M059J (cell line): ENCODE measurements around the gene CETP. TPM values are rescaled to one million over a fixed set of nuclear protein-coding genes. Genes with fewer than 3 reads are reported as not detected.
A peak's percentile ranks its signal among the peaks of the same experiment; 100 is the strongest.
"Not testable (repeated sequence)": the region's sequence is repeated elsewhere in the genome, so short reads cannot be mapped to it uniquely, and the experiment has no call there.

Experiments
- DNase-seq: peaks from one replicate; pipeline ENCODE4 v3.0.0-alpha.2; 2012; ENCODE audit warnings: low read depth
- total RNA-seq: library from RNA; depleted of rRNA; stranded (reverse); fragments of >200 nt; shearing (Covaris generic); gene quantifications from 2 replicates; pipeline ENCODE4 v1.2.3, GENCODE V29; 2014

Gene CETP
- total RNA-seq, 1 experiment from 2014 or later = not detected

DNA sequence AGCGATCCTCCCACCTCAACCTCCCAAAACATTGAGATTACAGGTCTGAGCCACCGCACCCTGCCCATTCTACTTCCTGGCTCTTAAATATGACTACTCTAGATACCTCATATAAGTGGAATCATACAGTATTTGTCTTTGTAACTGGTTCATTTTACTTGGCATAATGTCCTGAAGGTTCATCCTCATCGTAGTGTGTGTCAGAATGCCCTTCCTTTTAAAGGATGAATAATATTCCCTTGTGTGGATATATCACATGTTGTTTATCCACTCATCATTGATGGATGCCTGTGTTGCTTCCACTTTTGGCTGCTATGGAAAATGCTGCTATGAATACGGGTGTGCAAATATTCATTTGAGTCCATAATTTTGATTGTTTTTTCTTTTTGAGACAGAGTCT lies 5.7 kb upstream of the CETP start:
- DNase-seq = no peak

DNA sequence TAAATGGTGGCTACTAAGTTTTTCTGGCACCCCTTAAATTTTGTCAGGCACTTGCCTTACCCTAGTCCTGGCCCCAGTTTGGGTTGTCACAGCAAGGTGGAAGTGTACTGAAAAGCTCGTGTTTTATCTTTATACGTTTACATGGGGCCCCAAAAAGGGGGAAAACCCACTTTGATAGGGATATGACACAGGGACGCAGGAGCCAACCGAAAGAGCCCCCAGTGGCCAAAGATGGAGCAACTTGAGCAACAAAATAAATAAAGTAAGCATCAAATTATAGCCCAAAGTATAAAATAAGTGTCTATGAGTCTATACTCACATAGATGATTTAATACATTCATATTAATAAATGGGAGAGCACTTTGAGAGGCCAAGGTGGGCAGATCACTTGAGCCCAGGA lies 5.0 kb upstream of the CETP start:
- no peak for DNase-seq

DNA sequence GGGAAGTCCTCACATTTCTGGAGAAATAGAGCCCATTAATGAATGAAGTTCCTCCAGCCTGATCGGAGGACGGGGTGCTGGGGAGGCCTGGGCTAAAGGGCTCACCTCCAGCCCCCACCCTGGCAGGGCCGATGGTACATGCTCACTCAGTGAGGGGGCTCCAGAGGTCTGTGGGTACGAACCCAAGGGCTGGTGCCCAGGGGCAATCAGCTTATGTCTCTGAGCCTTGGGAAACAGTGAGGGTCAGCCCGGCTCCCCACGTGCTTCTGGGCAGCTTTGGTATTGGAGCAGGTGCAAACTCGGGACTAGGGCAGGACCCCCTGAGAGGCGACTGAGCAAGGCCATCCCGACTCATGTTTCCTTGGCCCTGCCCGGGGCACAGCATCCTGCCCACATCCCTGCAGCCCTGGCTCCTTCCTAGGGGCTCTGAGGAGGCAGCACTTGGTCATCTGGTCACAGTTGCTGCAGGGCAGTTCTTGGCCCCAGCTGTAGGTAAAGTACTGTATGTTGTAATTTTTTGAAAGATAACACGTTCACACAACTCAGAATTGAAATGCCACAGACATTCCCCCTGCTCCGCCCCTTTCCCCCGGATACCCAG lies 969 bp upstream of the CETP start:
- peak; percentile 39 for DNase-seq

DNA sequence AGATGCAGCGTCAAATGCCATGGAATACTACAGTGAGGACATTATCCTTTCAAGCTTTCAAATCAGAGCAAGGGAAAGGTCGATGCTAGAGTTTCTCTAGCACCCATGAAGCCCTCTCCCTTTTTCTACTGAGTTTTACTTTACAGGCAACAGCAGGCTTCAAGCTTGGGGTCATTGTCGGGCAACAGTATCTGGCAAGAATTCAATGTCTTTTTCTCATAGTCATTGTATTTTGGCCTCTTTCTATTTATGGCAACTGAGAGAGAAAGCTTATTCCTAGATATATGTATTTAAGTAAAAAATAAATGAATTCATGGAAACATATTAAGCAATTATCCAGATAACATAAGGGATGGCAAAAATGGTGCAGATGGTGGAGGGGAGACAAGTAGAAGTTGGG lies 364 bp upstream of the CETP start:
- no peak for DNase-seq

DNA sequence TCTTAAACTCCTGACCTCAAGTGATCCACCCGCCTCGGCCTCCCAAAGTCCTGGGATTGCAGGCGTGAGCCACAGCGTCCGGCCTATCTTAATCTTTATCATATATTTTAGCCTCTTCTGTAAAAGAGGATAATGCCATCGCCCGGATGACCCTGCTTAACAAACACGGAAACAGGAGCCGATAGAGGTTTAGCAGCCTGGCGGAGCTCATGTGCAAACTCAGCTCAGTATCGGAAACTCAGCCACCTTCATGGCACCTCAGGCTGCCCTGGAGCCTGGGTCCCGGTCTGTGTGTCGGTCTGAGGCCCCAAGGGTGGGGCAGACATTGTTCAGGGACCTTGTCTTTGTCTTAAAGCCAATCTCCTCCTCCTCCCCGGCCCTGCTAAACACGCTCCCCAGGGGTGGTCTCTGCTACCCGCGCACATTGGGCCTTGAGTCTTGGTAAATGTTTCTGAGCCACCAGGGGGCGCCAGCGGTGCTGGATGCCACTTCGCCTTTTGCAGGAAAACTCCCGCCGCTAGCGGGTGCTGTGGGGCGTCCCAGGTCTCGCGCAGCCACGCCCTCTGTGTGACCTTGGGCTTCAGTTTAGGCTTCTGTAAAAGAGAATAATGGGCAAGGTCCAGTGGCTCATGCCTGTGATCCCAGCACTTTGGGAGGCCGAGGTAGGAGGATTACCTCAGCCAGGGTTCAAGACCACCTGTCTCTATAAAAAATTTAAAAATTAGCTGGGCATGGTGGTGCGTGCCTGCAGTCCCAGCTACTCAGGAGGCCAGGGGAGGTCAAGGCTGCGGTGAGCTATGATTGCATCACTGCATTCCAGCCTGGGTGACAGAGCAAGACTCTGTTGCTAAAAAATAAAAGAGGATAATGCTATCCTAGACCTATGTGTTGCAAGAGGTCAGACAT lies 2.7 kb downstream of the CETP start:
- DNase-seq = peak; percentile 89

DNA sequence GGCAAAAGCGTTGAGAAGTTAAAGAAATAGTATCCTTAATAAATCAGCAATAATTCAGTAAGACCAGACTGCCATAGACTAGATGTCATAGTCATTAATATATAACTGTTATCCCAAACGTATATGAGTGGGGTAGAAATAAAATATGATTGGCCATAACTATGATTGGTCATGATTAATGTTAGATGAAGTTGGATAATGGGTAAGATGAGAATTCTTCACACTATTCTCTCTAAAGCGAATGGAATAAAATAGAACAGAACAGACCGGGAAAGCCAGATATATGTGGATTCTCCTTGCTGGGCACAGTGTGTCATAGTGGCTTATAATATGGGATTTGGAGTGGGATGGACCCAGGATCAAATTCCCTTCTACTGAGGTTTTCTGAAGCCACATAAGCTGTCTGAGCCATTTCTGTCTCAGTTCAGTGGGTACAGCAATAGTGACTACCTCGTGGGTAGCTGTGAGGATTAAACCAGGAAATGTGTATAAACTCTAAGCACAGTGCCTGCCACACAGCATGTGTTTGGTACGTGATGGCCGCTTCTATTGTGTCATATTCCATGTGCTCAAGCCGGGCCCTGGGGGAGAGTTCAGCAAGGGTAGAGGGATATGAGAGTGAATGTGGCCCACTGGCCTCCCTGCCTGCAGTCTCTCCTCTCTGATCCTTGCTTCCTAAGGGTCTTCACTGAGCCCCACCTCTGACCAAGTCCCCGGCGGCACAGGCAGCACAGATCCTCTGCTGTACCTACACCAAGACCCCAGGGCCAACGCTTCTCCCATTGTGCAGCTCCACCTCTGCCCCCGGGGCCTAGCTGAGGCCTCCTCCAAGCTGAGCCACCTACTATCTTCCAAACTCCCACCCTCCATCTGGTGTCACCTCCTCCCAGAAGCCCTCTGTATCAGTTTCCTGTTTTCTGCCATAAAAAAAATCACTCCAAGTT lies 3.7 kb downstream of the CETP start:
- peak; percentile 47 for DNase-seq

DNA sequence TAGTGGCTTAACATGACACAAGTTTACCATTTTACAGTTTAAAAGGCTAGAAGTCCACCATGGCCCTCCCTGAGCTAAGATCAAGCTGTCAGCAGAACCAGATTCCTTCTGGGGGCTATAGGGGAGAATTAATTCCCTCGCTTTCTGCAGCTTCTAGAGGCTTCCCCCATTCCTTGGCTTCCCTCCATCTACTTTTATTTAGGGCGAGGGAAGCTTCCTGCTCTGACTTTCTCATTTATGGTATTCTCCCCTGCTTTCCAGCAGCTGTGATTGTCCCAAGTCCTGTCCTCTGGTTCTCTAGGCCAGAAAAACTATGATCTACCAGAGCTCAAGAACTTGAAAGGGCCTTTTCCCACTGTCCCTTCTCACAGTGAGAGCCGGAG lies 4.3 kb downstream of the CETP start:
- DNase-seq = no peak

DNA sequence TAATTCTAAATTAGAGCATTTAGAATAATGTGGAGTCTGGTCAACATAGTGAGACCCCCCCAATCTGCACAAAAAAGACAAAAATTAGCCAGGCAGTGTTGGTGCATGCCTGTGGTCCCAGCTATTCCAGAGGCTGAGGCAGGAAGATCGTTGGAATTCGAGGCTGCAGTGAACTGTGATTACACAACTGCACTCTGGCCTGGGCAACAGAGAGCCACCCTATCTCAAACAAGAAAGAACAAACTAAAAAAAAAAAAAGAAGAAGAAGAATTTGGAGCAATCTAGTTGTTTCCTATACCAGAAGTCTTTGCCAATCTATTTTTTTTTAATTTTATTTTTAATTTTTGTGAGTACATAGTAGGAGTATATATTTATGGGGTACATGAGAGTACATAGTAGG lies 6.0 kb downstream of the CETP start:
- no peak for DNase-seq

DNA sequence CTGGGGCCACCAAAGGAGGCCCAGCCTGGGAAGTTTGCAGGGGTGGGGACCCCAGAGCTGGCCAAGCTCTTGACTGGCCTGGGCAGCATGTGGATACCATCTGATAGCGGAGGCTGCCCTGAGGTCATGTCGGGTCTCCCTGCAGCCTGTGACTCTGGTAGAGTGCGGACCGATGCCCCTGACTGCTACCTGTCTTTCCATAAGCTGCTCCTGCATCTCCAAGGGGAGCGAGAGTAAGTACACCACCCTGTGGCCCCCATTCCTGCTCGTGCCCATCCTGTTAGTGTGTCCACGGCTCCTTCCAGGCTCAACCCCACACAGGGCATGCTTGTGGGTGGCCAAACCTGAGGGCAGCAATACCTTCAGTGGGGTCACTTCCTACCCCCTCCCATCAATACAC lies 8.0 kb downstream of the CETP start:
- no peak for DNase-seq

DNA sequence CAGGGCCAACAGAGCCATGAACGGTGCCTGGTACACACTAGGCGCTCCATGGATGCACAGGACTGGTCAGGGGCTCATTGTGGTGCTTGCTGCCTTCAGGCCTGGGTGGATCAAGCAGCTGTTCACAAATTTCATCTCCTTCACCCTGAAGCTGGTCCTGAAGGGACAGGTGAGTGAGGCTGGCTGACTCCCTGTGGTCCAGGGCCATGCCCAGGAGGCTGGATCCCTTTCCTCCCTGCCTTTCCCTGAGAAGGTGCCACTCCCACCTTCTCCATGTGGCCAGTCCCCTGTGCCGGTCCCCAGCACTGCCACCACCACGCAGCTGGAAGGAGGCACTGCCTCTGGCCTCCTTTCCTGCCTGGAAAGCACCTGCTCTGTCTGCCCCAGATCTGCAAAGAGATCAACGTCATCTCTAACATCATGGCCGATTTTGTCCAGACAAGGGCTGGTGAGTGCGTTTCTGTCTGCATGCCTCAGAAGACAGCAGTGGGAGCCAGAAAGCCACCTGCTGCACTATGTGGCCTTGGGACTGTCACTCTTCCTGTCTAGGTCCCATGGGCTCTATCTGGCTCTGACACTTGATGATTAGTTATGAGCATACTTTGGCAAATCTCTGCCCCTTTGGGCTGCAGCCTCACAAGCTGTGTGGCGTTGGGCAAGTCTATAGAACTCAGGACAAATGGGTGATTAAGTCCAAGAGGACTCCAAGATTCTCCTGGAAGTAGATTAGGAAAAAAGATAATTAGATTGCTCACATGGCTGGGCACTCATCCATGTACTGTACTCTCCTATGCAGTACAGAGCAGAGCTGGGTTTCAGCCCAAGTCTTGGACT lies 9.4 kb downstream of the CETP start:
- DNase-seq = peak; percentile 50

DNA sequence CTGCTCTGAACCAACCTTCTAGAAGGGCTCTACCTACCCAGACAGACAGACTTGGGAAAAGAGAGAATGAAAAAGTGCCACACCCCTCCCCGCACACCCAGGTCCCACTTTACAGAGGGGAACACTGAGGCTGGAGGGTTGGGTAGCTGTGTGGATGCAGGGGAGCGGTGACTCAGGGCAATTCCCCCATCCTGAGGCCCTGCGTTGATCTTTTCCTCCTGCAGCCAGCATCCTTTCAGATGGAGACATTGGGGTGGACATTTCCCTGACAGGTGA lies 10.0 kb downstream of the CETP start:
- no peak for DNase-seq

DNA sequence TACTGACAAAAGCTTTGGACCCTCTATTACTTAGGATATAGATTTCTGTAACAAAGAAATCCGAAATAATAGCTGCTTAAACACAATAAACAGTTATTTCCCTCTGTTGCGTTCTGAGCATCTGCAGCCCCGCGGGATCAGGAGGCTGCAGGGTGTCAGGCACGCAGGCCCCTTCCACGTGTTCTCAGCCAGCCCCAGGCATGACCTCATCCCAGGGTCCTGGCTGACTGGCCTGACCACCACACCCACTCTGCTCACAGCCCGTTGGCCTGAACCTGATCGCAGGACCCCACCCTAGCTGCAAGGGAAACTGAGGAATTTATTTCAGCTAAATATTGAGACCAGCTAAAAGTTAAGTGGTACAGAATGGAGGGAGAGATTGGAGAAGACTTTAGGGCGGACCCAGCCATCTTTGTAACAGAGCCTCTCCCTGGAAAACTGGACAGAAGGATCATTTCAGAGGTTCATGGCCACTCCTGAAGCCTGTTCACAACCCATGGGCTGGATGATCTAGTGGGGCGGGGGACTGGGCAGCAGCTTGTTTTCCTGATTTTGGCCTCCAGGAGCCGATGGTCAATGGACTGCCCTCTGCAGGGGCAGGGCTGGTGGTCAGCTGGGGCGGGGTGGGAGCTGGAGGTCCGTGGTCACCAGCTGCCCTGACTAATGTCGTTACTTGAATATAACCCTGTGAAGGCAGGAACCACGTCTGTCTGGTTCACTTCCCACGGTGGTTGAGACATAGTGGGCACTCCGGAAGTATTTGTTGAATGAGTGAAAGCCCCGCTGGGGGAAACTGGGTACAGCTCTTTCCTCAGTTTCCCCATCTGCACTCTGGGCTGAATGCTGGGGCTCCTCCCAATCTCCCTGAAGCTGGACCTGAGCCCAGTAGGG lies 10.9 kb downstream of the CETP start:
- DNase-seq = no peak

DNA sequence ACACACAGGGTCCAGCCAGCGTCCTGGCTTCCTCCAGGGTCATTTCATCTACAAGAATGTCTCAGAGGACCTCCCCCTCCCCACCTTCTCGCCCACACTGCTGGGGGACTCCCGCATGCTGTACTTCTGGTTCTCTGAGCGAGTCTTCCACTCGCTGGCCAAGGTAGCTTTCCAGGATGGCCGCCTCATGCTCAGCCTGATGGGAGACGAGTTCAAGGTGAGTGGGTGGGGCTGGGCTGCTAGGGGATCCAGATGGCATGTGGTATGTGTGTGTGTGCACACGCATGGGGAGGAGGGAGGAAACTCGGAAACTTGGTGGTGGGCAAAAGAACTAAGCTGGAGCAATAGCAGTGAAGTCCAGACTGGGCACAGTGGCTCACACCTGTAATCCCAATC lies 11.5 kb downstream of the CETP start:
- DNase-seq = no peak

DNA sequence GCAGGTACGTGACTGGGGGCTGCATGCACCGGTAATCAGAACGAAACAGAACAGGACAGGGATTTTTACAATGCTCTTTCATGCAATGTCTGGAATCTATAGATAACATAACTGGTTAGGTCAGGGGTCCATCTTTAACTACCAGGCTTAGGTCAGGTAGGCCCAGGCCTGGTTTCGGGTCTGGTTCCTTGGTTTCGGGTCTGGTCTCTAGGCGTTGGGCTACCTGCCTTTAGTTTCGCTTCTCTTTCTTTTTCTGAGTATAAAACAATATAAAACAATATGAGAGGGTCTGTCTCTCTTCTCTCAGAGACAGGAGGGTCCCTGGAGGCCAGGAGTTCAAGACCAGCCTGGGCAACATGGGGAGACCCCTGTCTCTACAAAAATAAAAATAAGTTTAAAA lies 12.1 kb downstream of the CETP start:
- not testable (repeated sequence) for DNase-seq

DNA sequence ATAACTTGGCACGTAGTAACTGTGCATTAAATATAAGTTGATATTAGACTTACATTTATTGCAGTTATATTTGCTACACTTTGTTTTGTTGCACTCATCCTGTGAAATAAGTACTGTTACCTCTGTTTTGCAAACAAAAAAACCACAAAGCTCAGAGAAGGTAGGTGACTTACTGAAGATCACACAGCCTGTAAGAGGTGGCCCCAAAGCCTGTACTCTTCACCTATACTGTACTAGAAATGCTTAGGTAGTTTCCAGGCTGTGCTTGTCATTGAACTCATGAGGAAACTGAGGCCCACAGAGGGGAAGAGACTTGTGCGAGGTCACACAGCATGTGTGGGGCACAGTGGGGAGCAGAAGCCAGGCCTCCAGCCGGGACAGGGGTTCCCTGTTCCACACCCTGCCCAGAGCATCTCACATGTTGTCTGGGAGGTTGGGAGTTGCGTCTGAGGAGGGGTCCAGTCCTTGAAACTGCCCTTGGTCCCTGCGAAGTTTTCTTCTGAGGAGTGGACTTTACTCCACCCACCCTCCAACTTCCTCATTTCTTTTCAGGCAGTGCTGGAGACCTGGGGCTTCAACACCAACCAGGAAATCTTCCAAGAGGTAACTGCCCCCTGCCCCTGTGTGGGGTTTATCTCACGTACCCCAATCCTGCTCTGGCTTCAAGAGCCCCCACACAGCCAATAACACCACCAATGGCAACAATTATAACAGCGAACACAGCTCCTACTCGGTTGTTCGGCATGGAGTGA lies 13.0 kb downstream of the CETP start:
- no peak for DNase-seq

DNA sequence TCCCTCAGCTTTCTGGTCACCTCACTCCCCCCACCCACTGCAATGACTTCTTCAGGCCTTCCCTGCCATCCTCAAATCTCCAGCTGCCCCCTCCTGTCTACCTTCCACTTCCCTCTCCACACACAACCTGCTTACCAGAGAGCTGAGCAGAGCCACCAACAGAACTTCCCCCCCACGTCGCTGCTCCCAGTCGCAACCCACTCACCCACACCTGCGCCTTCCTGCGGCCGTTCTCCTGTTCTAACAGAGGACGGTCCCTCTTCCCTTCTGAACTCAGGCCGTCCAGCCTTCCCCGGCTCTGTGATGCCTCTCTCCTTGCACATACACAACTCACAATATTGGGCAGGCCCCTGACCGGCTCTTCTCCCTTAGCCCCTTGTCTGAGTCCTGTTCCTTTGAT lies 14.0 kb downstream of the CETP start:
- no peak for DNase-seq

DNA sequence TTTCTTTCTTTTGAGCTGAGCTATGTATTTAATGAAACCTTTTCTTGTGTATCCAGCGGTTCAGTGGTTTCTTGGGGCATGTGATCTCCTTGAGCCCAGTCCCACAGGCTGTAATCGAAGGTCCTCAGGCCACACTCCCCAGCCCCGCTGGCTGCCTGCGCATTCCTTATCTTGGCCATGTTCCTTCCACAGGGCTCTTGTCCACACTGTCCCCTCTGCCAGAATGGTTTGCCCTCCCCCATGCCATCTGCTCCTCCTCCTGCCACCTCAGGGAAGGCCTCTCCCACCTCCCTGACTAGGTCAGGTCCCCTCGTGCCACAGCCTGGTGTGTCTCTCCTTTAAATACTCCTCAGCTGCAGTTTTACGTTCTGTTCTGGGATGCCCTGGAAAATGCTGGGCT lies 15.5 kb downstream of the CETP start:
- DNase-seq = no peak

DNA sequence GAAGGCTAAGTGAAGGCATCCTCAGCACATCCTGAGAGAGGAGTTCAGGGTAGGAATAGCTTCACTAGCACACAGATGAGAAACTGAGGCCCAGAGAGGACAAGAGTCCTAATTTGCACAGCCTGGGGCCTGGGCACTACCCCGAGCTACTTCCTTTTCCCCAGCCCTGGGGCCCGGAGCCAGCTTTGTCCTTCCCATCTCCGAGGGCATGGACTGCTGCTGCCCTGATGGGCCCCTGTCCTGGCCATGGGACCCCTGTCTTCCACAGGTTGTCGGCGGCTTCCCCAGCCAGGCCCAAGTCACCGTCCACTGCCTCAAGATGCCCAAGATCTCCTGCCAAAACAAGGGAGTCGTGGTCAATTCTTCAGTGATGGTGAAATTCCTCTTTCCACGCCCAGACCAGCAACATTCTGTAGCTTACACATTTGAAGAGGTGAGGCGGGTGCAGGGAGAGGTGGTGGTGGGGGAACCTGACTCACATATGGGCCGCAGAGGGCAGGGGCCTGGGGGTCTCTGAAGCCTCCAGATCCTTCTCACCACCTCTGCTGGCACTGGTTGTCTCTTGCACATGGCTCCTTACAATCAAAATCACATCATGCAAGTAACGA lies 16.2 kb downstream of the CETP start:
- no peak for DNase-seq

DNA sequence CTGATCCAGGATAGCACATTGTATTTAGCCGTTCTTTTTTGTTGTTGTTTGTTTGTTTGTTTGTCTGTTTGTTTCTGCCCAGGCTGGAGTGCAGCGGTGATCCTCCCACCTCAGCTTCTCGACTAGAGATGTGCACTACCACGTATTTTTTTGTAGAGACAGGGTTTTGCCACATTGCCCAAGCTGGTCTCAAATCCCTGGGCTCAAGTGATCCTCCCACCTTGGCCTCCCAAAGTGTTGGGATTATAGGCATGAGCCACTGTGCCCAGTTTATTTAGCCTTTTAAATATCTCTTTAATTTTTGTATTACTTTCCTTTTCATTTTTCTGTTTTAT lies 18.4 kb downstream of the CETP start:
- DNase-seq = no peak
